ENCODE measurements around the gene MRPL58. TPM values are rescaled to one million over a fixed set of nuclear protein-coding genes. Genes with fewer than 3 reads are reported as not detected.

Gene MRPL58
- total RNA-seq, 1 experiment from 2014 or later, result 148 TPM

Other genes with a start within 250 kb of the MRPL58 start
- 46.8 and 51.6 TPM in 2 replicates for gene NAT9, start 236.3 kb upstream of the MRPL58 start, total RNA-seq (2014; rRNA removed; shearing (Covaris generic); ENCODE audit: low replicate concordance)
- not detected in 2 replicates for gene GRIN2C, start 152.8 kb upstream of the MRPL58 start, total RNA-seq (2014; rRNA removed; shearing (Covaris generic); ENCODE audit: low replicate concordance)
- gene FDXR, start 139.7 kb upstream of the MRPL58 start, total RNA-seq (2014; rRNA removed; shearing (Covaris generic); ENCODE audit: low replicate concordance), result 8.4 and 15.6 TPM in 2 replicates
- gene FADS6, start 119.0 kb upstream of the MRPL58 start, total RNA-seq (2014; rRNA removed; shearing (Covaris generic); ENCODE audit: low replicate concordance), result not detected in 2 replicates
- gene USH1G, start 89.4 kb upstream of the MRPL58 start, total RNA-seq (2014; rRNA removed; shearing (Covaris generic); ENCODE audit: low replicate concordance), result not detected in 2 replicates
- not detected in 2 replicates for gene OTOP2, start 88.4 kb upstream of the MRPL58 start, total RNA-seq (2014; rRNA removed; shearing (Covaris generic); ENCODE audit: low replicate concordance)
- not detected in 2 replicates for gene OTOP3, start 76.8 kb upstream of the MRPL58 start, total RNA-seq (2014; rRNA removed; shearing (Covaris generic); ENCODE audit: low replicate concordance)
- not detected in 2 replicates for gene HID1, start 39.9 kb upstream of the MRPL58 start, total RNA-seq (2014; rRNA removed; shearing (Covaris generic); ENCODE audit: low replicate concordance)
- gene CDR2L, start 25.0 kb upstream of the MRPL58 start, total RNA-seq (2014; rRNA removed; shearing (Covaris generic); ENCODE audit: low replicate concordance), result 2.2 and 4.2 TPM in 2 replicates
- 296 and 323 TPM in 2 replicates for gene ATP5PD, start 34.3 kb downstream of the MRPL58 start, total RNA-seq (2014; rRNA removed; shearing (Covaris generic); ENCODE audit: low replicate concordance)
- 15.6 and 17.0 TPM in 2 replicates for gene KCTD2, start 34.6 kb downstream of the MRPL58 start, total RNA-seq (2014; rRNA removed; shearing (Covaris generic); ENCODE audit: low replicate concordance)
- 0.12 and 0.33 TPM in 2 replicates for gene SLC16A5, start 75.3 kb downstream of the MRPL58 start, total RNA-seq (2014; rRNA removed; shearing (Covaris generic); ENCODE audit: low replicate concordance)
- 12.0 and 15.1 TPM in 2 replicates for gene ARMC7, start 97.3 kb downstream of the MRPL58 start, total RNA-seq (2014; rRNA removed; shearing (Covaris generic); ENCODE audit: low replicate concordance)
- 29.1 and 92.2 TPM in 2 replicates for gene NT5C, start 119.1 kb downstream of the MRPL58 start, total RNA-seq (2014; rRNA removed; shearing (Covaris generic); ENCODE audit: low replicate concordance)
- 117 and 285 TPM in 2 replicates for gene JPT1, start 141.8 kb downstream of the MRPL58 start, total RNA-seq (2014; rRNA removed; shearing (Covaris generic); ENCODE audit: low replicate concordance)
- gene SUMO2, start 170.3 kb downstream of the MRPL58 start, total RNA-seq (2014; rRNA removed; shearing (Covaris generic); ENCODE audit: low replicate concordance), result 145 and 181 TPM in 2 replicates
- 75.0 and 100 TPM in 2 replicates for gene NUP85, start 193.0 kb downstream of the MRPL58 start, total RNA-seq (2014; rRNA removed; shearing (Covaris generic); ENCODE audit: low replicate concordance)
- 5.8 and 9.2 TPM in 2 replicates for gene GGA3, start 248.9 kb downstream of the MRPL58 start, total RNA-seq (2014; rRNA removed; shearing (Covaris generic); ENCODE audit: low replicate concordance)
- gene MRPS7, start 249.2 kb downstream of the MRPL58 start, total RNA-seq (2014; rRNA removed; shearing (Covaris generic); ENCODE audit: low replicate concordance), result 78.0 and 101 TPM in 2 replicates

All from MG63 (cell line).